Right cardiac atrium (tissue), 5 donors: ENCODE data around the gene SLC66A2. TPM values are rescaled to one million over a fixed set of nuclear protein-coding genes. Genes with fewer than 3 reads are reported as not detected.
"Not testable (repeated sequence)": the region's sequence is repeated elsewhere in the genome, so short reads cannot be mapped to it uniquely, and the experiment has no call there.

Experiments used
- ATAC-seq, 2 donors: fragments of 200-7000 bp; cut with Tn5 transposase; one replicate each; pipeline versions ENCODE4 v1.8.0 to v1.9.1; 2020; ENCODE audit warnings: moderate library complexity in 2 of 2, mild to moderate bottlenecking in 1 of 2
- DNase-seq, 3 donors: peaks; one replicate each; pipeline ENCODE4 v3.0.0-alpha.2; 2020
- H3K27ac ChIP-seq: one replicate; pipeline ENCODE4 v1.5.1; 2013; ENCODE audit warnings: mild to moderate bottlenecking, low read length, control low read depth, moderate library complexity
- H3K27me3 ChIP-seq: one replicate; pipeline ENCODE4 v1.6.1; 2013; ENCODE audit not compliant: control insufficient read depth, insufficient read depth
- H3K4me1 ChIP-seq: one replicate; pipeline ENCODE4 v1.6.1; 2013; ENCODE audit warnings: low read length; ENCODE audit not compliant: control insufficient read depth, insufficient read depth
- H3K4me3 ChIP-seq: one replicate; pipeline ENCODE4 v1.5.1; 2013; ENCODE audit warnings: low read length, control low read depth
- H3K9me3 ChIP-seq: one replicate; pipeline ENCODE4 v1.6.1; 2013; ENCODE audit warnings: low read length; ENCODE audit not compliant: control insufficient read depth
- WGBS: extraction: QIAGEN DNeasy Blood & Tissue Kit; methylation state at CpG from one replicate; pipeline ENCODE4 v1.1.7; 2013; 5-methylcytosine and 5-hydroxymethylcytosine counted together
- intact Hi-C, 4 donors: fragments of 100-400 bp; cut with DNase I; formaldehyde crosslinking; loops; one replicate each; pipeline versions ENCODE4 v1.11.0 to v1.14.0; 2022 to 2023
- polyA plus RNA-seq: library from polyadenylated mRNA; stranded (reverse); fragments of 200-250 nt; gene quantifications from one replicate; pipeline ENCODE4 v1.2.3, GENCODE V29; 2013
- total RNA-seq, 4 donors: library from RNA; stranded (reverse); fragmentation: NEBNext Ultra II Directional; extraction: Animal tissue kit (Norgen Biotek cat#: 25700); gene quantifications; one replicate each; pipeline ENCODE4 v1.2.1, GENCODE V29; 2021
- donor health status: healthy with polysubstance abuse.
- donor health status: DM: no; HTN: yes; CAD: no.
- donor health status: DM: no; HTN: no; CAD: no.
- donor health status: DM: no; HTN: yes; CAD: no; lungs with severe emphysema.
- donor health status: DM: yes; HTN: yes; CAD: no.

The SLC66A2 gene
- total and polyA plus RNA-seq, 5 donors: 24.7 to 40.0 (median 27.0) TPM

DNA sequence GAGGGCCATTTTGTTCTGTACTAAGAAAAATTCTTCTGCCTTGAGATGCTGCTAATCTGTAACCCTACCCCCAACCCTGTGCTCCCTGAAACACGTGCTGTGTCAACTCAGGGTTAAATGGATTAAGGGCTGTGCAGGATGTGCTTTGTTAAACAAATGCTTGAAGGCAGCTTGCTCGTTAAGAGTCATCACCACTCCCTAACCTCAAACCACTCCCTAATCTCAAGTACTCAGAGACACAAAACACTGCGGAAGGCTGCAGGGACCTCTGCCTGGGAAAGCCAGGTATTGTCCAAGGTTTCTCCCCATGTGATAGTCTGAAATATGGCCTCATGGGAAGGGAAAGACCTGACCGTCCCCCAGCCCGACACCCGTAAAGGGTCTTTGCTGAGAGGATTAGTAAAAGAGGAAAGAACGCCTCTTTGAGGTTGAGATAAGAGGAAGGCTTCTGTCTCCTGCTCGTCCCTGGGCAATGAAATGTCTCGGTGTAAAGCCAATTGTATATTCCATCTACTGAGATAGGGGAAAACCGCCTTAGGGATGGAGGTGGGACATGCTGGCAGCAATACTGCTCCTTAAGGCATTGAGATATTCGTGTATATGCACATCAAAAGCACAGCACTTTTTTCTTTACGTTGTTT is 8.8 kb upstream of the SLC66A2 start:
- intact Hi-C loops, H3K9me3 ChIP-seq, H3K4me3 ChIP-seq, H3K4me1 ChIP-seq, ATAC-seq, DNase-seq, H3K27ac ChIP-seq, H3K27me3 ChIP-seq: not testable (repeated sequence)
- 29% methylated on average over 12 of the region's 12 CpGs for WGBS

GRCh38 chr18:79958981-79959380 is 7.5 kb upstream of the SLC66A2 start:
- ATAC-seq (no peak), DNase-seq (no peak)
- H3K27me3 ChIP-seq: no peaks in the 10 kb centered on the region
- H3K27ac ChIP-seq: no peak overlapping the region
- intact Hi-C loops: no loop called here
- H3K9me3 ChIP-seq: no peaks in the 10 kb centered on the region
- no peaks in the 10 kb centered on the region for H3K4me1 ChIP-seq
- WGBS: 99% methylated on average over 2 of the region's 2 CpGs
- no peak overlapping the region for H3K4me3 ChIP-seq

- H3K9me3 ChIP-seq: no peaks in the 10 kb centered on the region
- 85% methylated on average over 2 of the region's 2 CpGs for WGBS
- H3K4me3 ChIP-seq: no peak overlapping the region
- intact Hi-C loops: no loop called here
- ATAC-seq (no peak), DNase-seq (no peak)
- no peaks in the 10 kb centered on the region for H3K27me3 ChIP-seq
- H3K4me1 ChIP-seq: no peaks in the 10 kb centered on the region
- no peak overlapping the region for H3K27ac ChIP-seq
Measured at GRCh38 chr18:79956276-79956675, 4.8 kb upstream of the SLC66A2 start.

- ATAC-seq: no peak
- Histone ChIP-seq H3K27me3 (no peaks in the 10 kb centered on the region), H3K4me3 (no peak overlapping the region), H3K9me3 (no peaks in the 10 kb centered on the region), H3K4me1 (no peaks in the 10 kb centered on the region), H3K27ac (no peak overlapping the region)
- intact Hi-C loops: no loop called here
- DNase-seq: no peak
- WGBS: 89% methylated on average over 12 of the region's 12 CpGs
Measured at GRCh38 chr18:79955302-79956075, 4.0 kb upstream of the SLC66A2 start.

- no peak for ATAC-seq
- Histone ChIP-seq H3K4me1 (peaks cover 3% of the 10 kb centered on the region), H3K27me3 (no peaks in the 10 kb centered on the region), H3K27ac (no peak overlapping the region), H3K4me3 (no peak overlapping the region), H3K9me3 (no peaks in the 10 kb centered on the region)
- no peak for DNase-seq
- intact Hi-C loops: no loop called here
- WGBS: 69% methylated on average over 5 of the region's 5 CpGs
Measured at GRCh38 chr18:79954791-79955190, 3.3 kb upstream of the SLC66A2 start.

DNA sequence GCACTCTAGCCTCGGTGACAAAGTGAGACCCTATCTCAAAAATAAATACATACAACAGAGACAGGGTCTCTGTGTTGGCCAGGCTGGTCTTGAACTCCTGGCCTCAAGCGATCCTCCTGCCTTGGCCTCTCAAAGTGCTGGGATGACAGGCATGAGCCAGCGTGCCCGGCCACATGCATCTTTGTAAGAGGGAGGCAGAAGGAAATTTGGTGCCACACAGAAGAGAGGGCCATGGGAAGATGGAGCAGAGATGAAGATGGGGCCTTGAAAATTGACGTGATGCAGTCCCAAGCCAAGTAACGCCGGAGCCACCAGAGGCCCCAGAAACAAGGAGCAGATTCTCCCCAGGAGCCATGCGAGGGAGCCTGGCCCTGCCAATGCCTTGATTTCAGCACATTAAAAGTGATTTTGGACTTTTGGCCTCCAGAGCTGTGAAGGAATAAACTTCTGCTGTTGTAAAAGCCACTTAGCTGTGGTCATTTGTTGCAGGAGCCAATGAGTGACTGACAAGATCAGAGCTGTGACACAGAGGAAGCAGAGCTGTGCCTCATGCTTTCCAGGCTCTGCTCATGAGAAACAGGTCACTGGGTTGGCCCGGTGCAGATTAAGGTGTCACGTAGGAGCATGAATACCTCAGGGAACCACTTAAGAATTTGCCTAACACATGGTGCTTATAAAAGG is 2.7 kb upstream of the SLC66A2 start:
- intact Hi-C loops: no loop called here
- ATAC-seq: no peak
- Histone ChIP-seq H3K9me3 (no peaks in the 10 kb centered on the region), H3K4me1 (peaks cover 4% of the 10 kb centered on the region), H3K27me3 (no peaks in the 10 kb centered on the region), H3K4me3 (no peak overlapping the region), H3K27ac (no peak overlapping the region)
- WGBS: 80% methylated on average over 10 of the region's 10 CpGs
- DNase-seq: no peak

DNA sequence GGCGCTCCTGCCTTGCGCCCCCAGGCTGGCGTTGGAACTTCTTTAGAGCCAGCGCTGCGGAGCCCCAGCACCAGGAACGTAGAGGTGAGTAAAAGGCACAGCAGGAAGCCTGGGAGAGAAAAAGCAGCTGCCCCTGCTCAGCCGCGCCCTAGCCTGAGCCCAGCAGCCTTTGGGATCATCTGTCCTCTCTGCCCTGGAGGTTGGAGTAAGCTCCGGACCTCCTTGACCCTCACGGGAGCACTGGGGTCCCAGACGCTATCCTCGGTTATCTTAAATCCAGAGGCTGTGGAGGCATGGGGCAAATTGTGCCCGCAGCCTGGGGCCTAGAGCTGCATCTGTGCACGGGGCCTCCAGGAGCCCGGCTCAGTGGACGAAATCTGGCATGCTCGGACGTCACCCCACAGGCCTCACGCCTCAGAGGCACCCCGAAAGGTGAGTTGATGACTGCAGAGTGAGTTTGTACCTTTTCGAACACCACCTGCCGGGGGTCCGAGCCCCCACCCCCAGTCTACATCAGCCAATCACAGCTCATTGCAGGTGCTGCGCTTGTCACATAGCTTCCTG is 1.6 kb upstream of the SLC66A2 start:
- Histone ChIP-seq H3K9me3 (no peaks in the 10 kb centered on the region), H3K27ac (no peak overlapping the region), H3K4me1 (peaks cover 9% of the 10 kb centered on the region), H3K27me3 (no peaks in the 10 kb centered on the region), H3K4me3 (no peak overlapping the region)
- ATAC-seq: no peak
- intact Hi-C loops: no loop called here
- WGBS: 91% methylated on average over 24 of the region's 24 CpGs
- DNase-seq: no peak

GRCh38 chr18:79952456-79952995 is 1.1 kb upstream of the SLC66A2 start:
- Histone ChIP-seq H3K27ac (no peak overlapping the region), H3K4me3 (peak overlapping the region; percentile 99)
- ATAC-seq: peak in 1 of 2 donors; percentile 2

GRCh38 chr18:79950515-79951341 is 725 bp downstream of the SLC66A2 start:
- H3K27ac ChIP-seq: peak overlapping the region; percentile 47
- ATAC-seq (peak; percentile 14 to 41), DNase-seq (peak in 2 of 3 donors; percentile 75 to 78)
- WGBS: 3% methylated on average over 81 of the region's 81 CpGs
- no peaks in the 10 kb centered on the region for H3K27me3 ChIP-seq
- intact Hi-C loops: no loop called here
- H3K9me3 ChIP-seq: no peaks in the 10 kb centered on the region
- H3K4me3 ChIP-seq: peak overlapping the region; percentile 99
- H3K4me1 ChIP-seq: peaks cover 11% of the 10 kb centered on the region

More at GRCh38 chr18:79952456-79952995, 1.1 kb upstream of the SLC66A2 start:
- Histone ChIP-seq H3K27me3 (no peaks in the 10 kb centered on the region), H3K9me3 (no peaks in the 10 kb centered on the region), H3K4me1 (peaks cover 11% of the 10 kb centered on the region)
- WGBS: 40% methylated on average over 43 of the region's 43 CpGs
- DNase-seq: peak in 2 of 3 donors; percentile 58 to 71
- intact Hi-C loops: no loop called here
